Esophagus muscularis mucosa (tissue), 4 donors: ENCODE measurements around the gene CEP170.
"Not testable (repeated sequence)": the region's sequence is repeated elsewhere in the genome, so short reads cannot be mapped to it uniquely, and the experiment has no call there.

ENCODE experiments used
- EP300 ChIP-seq: sonication (generic); formaldehyde crosslinking; IDR thresholded peaks from one replicate; pipeline ENCODE4 v1.6.1; 2017; ENCODE audit warnings: antibody characterized with exemption
- POLR2A ChIP-seq: fragments of 450-650 bp; IDR thresholded peaks from one replicate; pipeline ENCODE4 v1.6.1; 2017; ENCODE audit warnings: antibody characterized with exemption, moderate library complexity, mild to moderate bottlenecking, low read depth
- POLR2AphosphoS5 ChIP-seq, 2 donors: sonication (generic); formaldehyde crosslinking; IDR thresholded peaks; one replicate each; pipeline ENCODE4 v1.6.1; 2017; ENCODE audit warnings: antibody characterized with exemption in 2 of 2
- TF ChIP-seq, protein P1 (sequence below), 3 experiments: fragments of 200-600 bp in 2 of 3; fragments of 450-650 bp in 1 of 3; sonication (generic) in 2 of 3; IDR thresholded peaks; one replicate each; pipeline ENCODE4 v1.5.1; 2017 to 2019; ENCODE audit warnings: antibody characterized with exemption in 3 of 3, mild to moderate bottlenecking in 2 of 3, moderate library complexity in 1 of 3

DNA sequence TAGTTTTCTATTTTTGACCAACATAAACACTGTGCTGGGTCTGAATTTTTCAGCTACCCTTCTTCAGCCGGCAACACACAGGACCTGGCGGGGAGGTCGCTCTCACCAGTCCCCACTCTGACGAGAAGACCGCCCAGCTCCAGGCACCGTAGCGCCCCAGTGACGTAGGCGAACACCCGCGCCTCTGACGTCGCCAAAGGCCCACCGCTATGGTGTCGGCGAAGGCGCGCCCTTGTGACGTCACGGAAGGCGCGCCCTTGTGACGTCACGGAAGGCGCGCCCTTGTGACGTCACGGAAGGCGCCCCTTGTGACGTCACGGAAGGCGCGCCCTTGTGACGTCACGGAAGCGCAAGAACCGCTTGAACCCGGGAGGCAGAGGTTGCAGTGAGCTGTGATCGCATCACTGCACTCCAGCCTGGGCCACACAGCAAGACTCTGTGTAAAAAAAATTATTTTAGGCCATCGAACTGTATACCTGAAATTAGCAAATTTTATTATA is 153.5 kb downstream of the CEP170 start:
- TF ChIP-seq POLR2A, EP300: not testable (repeated sequence)
- TF ChIP-seq, protein P1, sequence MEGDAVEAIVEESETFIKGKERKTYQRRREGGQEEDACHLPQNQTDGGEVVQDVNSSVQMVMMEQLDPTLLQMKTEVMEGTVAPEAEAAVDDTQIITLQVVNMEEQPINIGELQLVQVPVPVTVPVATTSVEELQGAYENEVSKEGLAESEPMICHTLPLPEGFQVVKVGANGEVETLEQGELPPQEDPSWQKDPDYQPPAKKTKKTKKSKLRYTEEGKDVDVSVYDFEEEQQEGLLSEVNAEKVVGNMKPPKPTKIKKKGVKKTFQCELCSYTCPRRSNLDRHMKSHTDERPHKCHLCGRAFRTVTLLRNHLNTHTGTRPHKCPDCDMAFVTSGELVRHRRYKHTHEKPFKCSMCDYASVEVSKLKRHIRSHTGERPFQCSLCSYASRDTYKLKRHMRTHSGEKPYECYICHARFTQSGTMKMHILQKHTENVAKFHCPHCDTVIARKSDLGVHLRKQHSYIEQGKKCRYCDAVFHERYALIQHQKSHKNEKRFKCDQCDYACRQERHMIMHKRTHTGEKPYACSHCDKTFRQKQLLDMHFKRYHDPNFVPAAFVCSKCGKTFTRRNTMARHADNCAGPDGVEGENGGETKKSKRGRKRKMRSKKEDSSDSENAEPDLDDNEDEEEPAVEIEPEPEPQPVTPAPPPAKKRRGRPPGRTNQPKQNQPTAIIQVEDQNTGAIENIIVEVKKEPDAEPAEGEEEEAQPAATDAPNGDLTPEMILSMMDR (IDR thresholded peaks at IDR 0.05), result not testable (repeated sequence)
- TF ChIP-seq POLR2AphosphoS5 (IDR thresholded peaks at IDR 0.05), result peak in 1 of 2 donors; percentile 40
